GM19025 (cell line): ENCODE results near the gene CNPY2.
A peak's percentile ranks its signal among the peaks of the same experiment; 100 is the strongest.
"Not testable (repeated sequence)": the region's sequence is repeated elsewhere in the genome, so short reads cannot be mapped to it uniquely, and the experiment has no call there.

Source experiments
- ATAC-seq: cut with Tn5 transposase; IDR thresholded peaks from one replicate; pipeline ENCODE4 v1.9.1; 2021; ENCODE audit warnings: mild to moderate bottlenecking, low read depth, moderate library complexity; ENCODE audit not compliant: unreplicated experiment

CNPY2 gene

DNA sequence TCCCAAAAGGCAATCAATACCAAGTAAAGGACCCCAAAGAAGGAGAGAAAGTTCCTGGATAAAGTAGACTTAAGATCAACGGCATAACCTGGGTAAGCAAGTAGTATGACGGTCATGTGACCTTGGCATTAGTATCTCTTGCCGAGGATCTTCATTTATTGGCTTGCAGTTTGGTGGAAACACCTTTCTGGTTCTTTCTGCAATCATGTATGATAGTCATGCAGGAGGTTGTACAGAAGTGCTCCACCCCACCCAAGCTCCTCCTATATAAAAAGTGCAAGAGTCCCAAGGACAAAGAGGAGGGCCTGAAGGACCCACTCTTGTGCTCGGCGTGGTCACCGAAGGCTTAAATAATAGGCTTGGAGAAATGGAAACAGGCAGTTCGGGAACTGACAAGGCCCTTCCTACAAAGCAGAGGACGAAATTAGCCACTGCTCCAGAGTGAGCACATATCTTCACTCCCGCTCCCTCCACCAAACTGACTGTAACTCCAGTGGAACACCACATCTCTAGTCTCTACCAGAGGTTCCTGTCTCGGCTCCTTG, 16.4 kb downstream of the CNPY2 start:
- ATAC-seq, result no peak

DNA sequence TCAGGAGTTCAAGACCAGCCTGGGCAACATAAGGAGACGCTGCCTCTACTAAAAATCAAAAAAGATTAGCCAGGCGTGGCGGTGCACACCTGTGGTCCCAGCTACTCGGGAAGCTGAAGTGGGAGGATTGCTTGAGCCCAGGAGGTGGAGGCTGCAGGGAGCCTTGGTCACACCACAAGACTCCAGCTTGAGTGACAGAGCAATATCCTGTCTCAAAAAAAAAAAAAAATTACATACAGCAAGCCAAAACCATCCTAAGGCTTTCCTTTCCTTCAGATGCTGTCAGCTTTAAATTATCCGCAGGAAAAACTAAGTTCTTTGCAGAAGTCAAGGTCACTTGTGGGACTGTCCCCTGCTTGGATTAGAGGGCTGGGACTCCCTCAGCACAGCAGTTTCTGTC, 17.0 kb downstream of the CNPY2 start:
- ATAC-seq, result no peak

DNA sequence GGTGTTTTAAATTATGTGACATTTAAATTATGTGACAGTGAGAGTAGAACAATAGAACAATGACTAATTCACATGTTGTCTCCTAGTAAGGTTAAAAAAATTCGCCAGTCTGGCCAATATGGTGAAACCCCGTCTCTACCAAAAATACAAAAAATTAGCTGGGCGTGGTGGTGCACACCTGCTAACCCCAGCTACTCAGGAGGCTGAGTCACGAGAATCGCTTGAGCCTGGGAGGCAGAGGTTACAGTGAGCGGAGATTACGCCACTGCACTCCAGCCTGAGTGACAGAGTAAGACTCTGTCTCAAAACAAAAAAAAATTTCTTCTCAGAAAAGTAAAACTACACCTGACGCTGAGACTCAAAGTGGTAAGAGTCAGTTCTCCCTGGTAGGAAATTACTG, 18.4 kb downstream of the CNPY2 start:
- ATAC-seq, result no peak

DNA sequence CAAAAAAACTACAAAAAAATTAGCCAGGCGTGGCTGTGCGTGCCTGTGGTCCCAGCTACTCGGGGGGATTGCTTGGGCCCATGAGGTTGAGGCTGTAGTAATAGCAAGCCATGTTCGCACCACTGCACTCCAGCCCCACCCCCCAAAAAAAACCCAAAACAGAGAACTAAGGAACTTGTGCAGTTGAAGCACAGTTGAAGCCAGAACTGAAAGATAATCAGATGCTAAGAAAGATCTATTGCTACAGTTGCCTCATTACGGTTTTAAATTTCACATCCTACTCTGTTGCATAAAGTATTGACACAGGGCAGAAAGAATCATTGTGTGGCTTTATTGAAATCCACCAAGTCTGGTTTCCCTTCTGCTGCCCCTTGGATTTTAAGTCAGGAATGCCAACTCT, 19.5 kb downstream of the CNPY2 start:
- no peak for ATAC-seq

DNA sequence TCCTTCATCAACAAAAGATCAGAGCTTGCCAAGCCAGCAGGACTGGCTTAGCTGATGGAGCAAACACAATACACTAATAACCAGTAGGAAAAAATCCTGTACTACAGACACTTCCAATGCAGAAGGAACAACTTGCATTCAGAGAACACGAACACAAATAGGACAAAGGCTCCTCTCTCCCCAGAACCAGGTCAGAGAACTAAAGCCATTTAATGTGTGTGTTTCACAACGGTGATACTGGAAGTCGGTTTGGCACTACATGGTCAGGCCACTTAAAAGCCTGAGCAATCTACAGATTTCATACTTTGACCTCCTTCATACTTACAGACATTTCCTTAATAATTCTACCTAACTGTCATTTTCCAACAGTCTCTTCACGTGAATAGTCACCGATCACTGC, 22.0 kb downstream of the CNPY2 start:
- no peak for ATAC-seq

DNA sequence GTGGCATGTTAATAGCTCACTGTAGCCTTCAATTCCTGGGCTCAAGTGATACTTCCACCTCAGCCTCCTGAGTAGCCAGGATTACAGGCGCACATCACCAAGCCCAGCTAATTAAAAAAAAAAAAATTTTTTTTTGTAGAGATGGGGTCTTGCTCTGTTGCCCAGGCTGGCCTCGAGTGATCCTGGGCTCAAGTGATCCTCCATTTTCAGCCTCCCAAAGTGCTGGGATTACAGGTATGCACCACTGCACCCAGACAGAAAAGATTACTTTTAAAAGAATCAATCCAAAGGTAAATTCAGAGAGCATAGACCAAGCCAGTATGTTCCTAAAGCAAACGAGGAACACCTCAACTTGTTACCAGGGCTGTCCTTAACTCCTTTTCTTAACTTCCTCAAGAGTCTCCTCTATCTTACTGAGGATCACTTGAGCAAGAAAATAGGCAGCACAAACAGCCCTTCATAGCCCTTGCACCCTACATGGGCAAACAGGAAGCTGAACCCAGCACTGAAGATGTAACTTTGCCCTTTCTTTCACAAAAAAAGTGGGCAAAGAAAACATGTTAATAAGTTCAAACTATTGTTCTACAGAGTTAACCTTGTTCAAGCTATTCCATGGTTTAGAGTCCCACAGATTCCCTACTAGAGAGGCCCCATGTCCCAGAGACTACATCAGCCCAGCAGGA, 26.9 kb downstream of the CNPY2 start:
- no peak for ATAC-seq

DNA sequence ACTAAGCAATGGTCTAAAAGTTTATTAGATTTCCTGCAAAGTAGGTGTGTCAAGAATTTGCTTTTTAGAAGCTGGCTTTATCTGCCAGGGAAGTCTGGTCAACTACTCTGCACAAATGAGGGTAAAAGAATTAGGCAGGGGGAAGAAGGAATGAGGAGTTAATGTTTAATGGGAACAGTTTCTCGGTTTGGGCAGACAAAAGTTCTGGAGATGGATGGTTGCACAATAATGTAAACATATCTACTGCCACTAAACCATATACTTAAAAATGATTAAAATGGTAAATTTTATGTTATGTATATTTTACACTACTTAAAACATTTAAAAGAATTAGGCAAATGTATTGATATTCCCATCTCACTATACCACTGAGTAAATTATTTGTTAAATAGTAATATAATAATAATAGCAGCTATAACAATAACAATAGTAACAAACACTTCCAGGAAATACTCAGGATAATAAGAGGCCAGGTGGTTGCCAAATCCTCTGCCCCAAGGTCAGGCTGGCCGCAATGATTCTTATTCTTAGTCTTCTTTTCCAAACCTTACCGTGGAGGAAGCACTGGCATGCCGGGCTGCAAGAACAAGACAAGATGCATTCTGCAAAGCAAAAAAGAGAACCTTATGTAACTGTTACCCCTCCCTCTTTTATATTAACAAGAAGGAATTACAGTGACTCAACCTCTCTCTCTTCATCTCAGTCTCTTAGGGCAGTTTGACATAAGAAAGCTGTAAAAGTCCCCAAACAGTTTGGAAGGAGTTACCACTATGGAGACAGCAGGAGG, 29.6 kb downstream of the CNPY2 start:
- no peak for ATAC-seq

DNA sequence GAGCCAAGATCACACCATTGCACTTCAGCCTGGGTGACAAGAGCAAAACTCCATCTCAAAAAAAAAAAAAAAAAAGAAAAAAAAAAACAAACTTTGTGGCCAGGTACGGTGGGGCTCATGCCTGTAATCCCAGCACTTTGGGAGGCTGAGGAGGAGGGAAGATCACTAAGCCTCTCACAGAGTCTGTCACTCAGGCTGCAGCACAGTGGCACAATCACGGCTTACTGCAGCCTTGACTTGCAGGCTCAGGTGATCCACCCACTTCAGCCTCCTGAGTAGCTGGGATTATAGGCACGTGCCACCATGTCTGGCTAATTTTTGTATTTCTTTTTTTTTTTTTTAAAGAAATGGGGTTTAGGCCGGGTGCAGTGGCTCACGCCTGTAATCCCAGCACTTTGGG, 31.5 kb downstream of the CNPY2 start:
- ATAC-seq, result not testable (repeated sequence)

DNA sequence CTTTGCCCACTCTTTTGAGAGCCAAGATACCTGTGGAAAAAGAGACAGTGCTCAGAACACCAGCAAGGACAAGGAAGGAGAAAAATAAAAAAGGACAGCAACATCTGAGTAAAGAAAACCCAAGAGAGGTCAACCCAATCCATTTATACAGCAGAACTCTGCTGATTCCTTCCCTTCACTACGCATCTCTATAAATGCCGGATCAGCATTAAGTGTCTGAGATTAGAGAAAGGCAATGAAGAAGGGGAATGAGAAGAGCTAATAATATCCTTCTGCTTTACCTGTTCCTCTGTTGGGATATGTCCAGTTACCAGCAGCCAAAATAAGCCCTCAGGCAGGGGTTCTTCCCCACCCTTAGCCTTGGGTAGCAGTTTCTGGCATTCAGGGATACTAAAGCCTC, 33.2 kb downstream of the CNPY2 start:
- ATAC-seq, result no peak

DNA sequence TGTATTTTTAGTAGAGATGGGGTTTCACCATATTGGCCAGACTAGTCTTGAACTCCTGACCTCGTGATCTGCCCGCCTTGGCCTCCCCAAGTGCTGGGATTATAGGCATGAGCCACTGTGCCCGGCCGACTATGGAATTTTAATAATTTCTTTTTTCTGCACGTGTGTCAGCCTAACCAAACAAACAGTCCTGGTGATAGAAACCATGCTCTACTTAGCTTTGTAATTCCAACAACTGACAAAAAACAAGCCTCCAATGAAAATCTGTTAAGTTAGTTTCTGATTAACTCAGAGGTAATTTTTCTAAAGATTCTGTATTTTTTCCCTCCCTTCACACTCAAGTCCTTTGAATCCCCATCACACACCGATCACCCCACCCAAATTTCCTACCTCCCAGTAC, 33.8 kb downstream of the CNPY2 start:
- no peak for ATAC-seq

DNA sequence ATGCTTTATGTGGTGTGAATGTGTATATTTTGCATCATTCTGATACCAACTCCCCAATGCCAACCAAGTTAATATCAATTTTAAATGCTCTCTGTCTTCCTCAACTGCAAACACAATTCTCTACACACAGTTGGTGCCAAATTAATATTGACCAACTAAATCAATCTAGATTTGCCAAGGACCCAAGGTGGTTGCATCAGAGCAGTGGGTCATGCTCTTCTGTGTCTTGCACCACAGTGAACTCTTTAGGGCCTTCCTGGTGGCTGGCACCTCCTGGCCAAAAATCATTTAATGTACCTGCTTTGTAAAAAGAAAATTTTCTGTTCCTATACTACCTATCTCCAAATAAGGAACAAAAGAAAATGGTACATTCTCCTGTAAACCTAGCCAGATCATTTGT, 34.9 kb downstream of the CNPY2 start:
- ATAC-seq, result no peak

DNA sequence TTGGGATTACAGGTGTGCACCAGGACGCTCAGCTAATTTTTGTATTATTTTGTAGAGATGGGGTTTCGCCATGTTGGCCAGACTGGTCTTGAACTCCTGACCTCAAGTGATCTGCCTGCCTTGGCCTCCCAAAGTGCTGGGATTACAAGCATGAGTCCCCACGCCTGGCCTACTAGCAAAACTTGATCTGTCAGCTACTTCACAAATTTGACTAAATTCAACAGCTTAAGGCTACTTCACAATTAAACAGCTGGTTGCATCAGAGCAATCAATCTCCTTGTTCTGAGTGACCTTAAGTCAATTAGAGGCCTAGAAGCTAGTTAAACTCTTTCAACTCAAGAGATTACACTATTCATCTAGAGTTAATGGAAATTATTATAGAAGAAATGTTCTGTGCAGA, 36.9 kb downstream of the CNPY2 start:
- ATAC-seq, result no peak

DNA sequence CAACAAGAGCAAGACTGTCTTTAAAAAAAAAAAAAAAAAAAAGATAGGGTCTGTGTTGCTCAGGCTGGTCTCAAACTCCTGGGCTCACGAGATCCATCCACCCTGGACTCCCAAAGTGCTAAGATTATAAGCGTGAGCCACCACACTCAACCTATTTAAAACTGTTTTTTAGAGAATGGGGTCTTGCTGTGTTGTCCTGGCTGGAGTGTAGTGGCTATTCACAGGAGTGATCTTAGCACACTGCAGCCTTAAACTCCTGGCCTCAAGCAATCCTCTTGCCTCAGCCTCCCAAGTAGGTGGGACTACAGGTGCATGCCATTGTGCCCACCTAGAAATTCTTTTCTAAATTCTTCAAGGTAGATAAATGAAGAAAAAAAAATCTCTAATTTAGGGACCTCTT, 41.5 kb downstream of the CNPY2 start:
- no peak for ATAC-seq

DNA sequence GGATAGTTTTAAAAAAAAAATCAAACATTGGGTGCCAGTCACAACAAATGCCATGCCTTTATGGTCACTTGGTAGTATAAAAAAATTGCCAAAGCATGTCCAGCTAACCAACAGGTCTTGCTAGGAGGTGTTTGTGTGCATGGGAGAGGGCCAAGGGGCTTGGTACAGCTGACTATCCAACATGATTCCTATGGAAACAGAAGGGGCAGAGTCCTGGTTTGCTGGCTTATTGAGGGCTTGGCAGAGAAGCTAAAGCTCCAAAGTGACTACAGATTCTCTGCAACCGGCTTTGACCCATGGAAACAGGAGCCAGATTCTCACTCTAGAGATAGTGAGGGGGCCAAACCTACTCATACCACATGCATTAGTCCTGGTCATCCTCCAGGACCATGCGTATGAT, 43.3 kb downstream of the CNPY2 start:
- ATAC-seq, result not testable (repeated sequence)

DNA sequence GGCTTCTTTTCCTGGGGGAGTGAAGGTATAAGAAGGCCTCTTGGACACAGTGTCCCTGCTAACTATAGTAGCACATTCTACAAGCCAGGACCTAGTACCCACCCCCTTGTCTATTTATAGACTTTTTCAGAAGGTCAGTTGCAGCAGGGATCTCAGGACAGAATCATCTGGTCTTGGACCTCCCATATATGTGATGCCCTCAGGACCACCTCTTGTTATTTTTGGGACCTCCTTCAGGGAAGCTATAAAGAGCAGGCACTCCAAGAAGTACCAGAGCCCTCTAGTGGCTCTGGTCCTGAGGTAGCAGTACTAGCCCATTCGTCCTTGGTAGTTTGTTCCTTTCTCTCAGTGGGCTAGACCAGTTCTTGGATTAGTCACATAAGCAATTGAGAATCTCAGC, 44.8 kb downstream of the CNPY2 start:
- ATAC-seq, result no peak

DNA sequence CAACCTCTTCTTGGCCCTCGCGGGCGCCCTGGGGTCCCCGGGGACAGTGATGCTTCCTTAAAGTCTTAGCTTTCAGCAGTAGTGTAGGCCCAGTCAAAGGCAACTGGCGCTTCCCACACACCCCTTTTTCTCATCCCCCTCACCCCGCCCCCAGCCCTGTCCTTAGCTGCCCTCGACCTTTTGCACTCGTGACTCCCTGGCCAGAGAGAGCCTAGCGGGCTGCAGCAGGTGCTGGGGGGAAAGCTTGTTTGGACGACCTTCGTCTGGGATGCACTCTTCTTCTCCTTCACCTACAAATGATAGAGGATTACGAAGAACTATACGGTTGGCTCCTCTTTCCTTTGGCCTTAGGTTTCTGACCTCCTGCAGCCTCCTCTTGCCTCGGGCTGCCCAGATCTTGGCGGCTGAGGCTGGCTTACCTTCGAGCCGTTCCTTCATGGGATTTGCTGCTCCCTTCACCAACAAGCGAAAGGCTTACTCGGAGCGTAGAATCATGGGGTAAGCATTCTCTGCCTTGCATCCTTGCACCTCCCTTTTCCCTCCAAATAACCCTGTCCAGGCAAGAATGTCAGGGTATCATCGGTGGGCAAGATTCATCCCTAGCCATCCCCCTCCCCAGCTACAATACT, 48.2 kb downstream of the CNPY2 start:
- peak; percentile 17 for ATAC-seq

DNA sequence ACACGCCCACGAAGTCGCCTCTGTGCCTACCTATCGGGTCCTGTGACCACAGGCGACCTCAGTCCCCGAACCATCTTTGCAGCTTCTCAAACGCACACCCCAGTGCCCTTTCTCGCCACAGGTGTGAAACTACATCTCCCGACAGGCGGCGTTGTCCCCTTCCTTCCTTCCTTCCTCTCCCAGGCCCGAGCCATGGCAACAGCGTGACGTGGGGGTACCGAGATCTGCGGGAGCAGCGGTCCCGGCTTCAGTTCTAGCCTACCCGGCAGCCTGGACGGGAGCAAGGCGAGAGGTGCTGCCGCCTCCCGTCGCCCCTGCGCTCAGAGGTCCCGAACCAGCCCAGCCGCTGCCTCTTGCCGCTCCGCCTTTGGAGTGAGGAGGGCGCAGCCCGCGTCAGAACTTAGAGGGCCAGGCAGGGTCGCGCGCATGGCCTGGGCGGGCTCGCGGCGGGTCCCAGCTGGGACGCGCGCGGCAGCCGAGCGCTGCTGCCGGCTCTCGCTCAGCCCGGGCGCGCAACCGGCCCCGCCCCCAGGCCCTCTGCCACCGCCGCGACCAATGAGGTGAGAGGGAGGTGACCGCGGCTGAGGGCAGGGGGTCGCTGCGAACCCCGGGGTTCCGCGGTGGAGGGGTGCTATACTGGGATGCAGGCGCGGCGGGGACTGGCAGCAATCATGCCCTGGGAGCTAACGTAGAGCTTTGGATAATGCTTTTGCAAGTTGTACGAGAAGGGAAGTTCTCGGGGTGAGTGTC, 48.9 kb downstream of the CNPY2 start, which contains the start of gene COQ10A:
Gene COQ10A (plus strand): TSS at position 250 of the 750 bp plus-strand sequence. CDS start 177 bp downstream, at position 427.
- ATAC-seq, result peak; percentile 89

DNA sequence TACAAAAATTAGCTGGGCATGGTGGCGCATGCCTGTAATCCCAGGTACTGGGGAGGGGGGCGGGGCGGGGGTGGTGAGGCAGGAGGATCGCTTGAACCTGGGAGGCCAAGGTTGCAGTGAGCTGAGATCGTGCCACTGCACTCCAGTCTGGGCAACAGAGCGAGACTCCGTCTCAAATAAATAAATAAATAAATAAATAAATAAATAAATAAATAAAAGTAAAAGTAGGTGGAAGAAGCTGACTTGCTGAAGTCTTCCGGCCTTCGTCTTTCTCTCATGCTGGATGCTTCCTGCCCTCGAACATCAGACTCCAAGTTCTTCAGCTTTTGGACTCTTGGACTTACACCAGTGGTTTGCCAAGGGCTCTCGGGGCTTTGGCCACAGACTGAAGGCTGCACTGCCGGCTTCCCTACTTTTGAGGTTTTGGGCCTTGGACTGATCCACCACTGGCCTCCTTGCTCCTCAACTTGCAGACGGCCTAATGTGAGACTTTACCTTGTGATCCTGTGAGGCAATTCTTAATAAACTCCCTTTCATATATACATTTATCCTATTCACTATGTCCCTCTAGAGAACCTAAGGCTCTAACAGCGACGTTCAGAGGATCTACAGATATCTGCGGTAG, 49.6 kb downstream of the CNPY2 start:
- not testable (repeated sequence) for ATAC-seq

DNA sequence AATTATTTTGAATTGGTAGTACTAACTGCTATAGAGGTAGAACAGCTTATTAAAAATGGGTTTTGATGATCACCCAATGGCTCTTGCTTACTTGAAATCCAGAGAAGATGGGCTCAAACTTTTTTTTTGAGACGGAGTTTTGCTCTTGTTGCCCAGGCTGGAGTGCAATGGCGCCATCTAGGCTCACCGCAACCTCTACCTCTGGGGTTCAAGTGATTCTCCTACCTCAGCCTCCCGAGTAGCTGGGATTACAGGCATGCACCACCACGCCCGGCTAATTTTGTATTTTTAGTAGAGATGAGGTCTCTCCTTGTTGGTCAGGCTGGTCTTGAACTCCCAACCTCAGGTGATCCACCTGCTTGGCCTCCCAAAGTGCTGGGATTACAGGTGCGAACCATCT, 52.8 kb downstream of the CNPY2 start:
- ATAC-seq, result not testable (repeated sequence)
